PC-3 (cell line): ENCODE data around the gene ACTR3C.
"Not testable (repeated sequence)": the region's sequence is repeated elsewhere in the genome, so short reads cannot be mapped to it uniquely, and the experiment has no call there.

ENCODE experiments used
- EZH2 ChIP-seq: fragments of 300-600 bp; sonication (generic); IDR thresholded peaks from one replicate; pipeline ENCODE4 v1.6.1; 2017; ENCODE audit warnings: antibody characterized with exemption, mild to moderate bottlenecking, low read length; ENCODE audit not compliant: unreplicated experiment
- EZH2phosphoT487 ChIP-seq: fragments of 300-600 bp; sonication (generic); IDR thresholded peaks from 2 replicates; pipeline ENCODE4 v1.6.1; 2018; ENCODE audit warnings: mild to moderate bottlenecking, antibody characterized with exemption, low read length, borderline replicate concordance
- TF ChIP-seq, protein P1 (sequence below): fragments of 300-600 bp; sonication (generic); conservative IDR thresholded peaks from 2 replicates; pipeline ENCODE4 v1.5.1; 2017; ENCODE audit warnings: antibody characterized with exemption, low read depth, mild to moderate bottlenecking, low read length

DNA sequence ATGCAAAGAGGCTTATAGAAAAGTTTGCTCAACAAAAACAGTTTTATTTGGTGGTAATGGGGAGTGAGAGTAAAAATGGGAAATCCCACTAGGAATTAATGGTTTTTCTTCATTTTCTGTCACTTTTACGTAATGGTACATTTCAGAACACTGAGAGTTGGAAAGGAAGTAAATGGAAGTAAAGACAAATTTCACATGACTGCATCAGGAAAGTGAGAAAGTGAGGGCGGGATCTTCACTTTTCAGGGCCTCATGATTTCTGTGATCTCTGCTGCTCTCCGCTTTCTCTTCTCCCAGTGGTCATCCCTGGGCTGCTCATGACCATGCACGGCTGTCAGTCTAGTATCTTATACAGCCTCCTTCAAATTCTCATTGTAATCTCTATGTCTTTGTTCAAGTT lies 117.5 kb downstream of the ACTR3C start:
- TF ChIP-seq, protein P1, sequence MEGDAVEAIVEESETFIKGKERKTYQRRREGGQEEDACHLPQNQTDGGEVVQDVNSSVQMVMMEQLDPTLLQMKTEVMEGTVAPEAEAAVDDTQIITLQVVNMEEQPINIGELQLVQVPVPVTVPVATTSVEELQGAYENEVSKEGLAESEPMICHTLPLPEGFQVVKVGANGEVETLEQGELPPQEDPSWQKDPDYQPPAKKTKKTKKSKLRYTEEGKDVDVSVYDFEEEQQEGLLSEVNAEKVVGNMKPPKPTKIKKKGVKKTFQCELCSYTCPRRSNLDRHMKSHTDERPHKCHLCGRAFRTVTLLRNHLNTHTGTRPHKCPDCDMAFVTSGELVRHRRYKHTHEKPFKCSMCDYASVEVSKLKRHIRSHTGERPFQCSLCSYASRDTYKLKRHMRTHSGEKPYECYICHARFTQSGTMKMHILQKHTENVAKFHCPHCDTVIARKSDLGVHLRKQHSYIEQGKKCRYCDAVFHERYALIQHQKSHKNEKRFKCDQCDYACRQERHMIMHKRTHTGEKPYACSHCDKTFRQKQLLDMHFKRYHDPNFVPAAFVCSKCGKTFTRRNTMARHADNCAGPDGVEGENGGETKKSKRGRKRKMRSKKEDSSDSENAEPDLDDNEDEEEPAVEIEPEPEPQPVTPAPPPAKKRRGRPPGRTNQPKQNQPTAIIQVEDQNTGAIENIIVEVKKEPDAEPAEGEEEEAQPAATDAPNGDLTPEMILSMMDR, result not testable (repeated sequence)
- TF ChIP-seq EZH2phosphoT487, EZH2: not testable (repeated sequence)
